ENCODE measurements around the gene TNNT3.

TNNT3 gene

GRCh38 chr11:1899090-1899489, 20.4 kb upstream of the TNNT3 start:
- DNase-seq, result no peak

DNA sequence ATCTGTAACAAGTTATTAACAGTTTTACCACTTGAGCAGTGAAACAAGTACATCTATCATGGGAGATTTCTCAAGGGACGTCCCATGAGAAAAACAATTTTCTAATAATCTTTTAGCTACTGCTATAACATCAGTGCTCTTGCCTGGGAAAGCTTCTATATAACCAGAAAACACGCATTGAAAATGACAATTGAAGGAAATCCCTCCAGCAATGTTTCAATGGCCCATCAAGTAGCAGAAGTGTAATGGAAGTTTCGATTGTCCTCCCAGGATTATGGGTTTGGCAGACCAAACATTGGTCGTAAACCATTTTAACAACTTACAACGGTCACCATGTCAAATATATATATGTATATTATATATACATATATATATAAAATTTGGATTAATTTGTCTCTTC, 19.8 kb upstream of the TNNT3 start:
- DNase-seq, result no peak

DNA sequence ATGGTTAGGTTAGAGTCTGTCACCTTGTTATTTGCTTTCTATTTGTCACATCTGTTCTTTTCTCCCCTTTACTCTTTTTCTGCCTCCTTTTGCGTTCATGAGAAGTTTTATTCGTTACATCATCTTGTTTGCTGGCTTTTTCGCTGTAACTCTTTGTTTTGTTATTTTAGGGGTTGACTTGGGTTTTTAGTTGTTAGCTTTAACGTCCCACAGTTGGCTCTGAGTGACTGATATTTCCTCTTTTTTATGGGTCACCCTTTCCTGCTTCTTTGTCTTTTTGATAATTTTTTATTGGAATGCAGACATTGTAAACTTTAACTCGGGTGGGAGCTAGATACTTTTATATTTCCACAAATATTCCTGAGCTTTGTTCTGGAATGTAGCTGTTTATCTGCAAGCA, 13.3 kb upstream of the TNNT3 start:
- no peak for DNase-seq

DNA sequence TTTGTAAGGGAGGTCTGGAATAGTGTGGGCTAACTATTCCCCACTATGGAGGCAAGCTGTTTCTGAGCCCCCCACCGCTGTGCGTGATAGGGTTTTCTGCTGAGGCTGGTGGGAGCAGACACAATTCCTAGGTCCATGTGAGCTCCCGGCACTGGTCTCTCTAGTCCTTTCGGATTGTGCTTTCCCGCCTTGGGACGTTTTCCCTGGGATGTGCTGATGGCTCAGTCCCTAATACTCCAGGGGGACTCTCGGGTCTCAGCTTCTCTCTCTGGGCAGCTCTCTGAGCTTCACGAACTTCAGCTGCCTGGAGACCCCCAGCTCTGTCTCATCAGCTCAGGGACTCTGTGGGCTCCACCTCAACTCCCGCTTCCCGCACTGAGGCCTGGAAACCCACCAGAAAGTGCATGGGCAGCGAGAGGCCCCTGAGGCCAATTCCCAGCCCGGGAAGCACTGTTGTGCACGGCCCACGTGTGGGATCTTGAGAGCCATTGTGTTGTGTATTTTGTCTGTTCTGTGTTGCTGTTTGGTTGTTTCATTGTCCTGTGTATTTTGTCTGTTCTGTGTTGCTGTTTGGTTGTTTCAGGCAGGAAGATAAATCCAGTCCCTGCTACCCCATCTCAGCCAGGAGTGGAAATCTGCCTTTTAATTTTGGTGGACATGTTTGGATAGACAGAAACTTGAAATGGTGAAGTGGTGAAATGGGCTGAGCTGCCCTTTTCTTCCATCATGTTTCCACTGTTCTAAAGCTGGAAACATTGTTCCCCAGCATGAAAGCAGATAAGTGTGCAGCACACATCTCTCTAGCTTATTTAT, 12.7 kb upstream of the TNNT3 start:
- DNase-seq, result no peak

DNA sequence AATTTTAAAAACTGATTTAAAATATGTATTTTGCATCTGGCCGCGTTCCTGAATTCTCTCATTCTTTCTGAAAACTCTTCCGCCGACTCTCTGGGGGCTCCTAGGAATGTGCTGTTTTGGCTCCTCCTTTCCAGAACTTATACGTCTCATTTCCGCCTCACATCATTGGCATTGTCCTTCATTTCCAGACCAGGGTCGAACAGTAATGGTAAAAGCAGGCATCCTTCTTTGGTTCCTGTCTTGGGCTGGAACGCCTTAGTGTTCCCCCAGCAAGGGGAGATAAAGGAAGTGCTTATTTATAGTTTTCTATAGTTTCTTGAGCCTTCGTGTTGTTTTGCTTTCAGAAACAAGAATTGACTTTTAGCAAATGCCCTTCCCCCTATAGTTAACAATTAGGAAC, 10.9 kb upstream of the TNNT3 start:
- DNase-seq, result peak; percentile 80

- no peak for DNase-seq
These were observed 10.0 kb upstream of the TNNT3 start for GRCh38 chr11:1909524-1909923.

- DNase-seq, result no peak
These were observed 7.1 kb upstream of the TNNT3 start for GRCh38 chr11:1912289-1912878.

GRCh38 chr11:1913271-1914060, 6.0 kb upstream of the TNNT3 start:
- DNase-seq, result no peak

- DNase-seq, result no peak
These were observed 3.7 kb upstream of the TNNT3 start for GRCh38 chr11:1915795-1916131.

GRCh38 chr11:1916132-1916985, 3.1 kb upstream of the TNNT3 start:
- DNase-seq, result no peak

- no peak for DNase-seq
These were observed 2.4 kb upstream of the TNNT3 start for GRCh38 chr11:1916986-1917522.

GRCh38 chr11:1917523-1918435, 1.7 kb upstream of the TNNT3 start:
- DNase-seq, result no peak

DNA sequence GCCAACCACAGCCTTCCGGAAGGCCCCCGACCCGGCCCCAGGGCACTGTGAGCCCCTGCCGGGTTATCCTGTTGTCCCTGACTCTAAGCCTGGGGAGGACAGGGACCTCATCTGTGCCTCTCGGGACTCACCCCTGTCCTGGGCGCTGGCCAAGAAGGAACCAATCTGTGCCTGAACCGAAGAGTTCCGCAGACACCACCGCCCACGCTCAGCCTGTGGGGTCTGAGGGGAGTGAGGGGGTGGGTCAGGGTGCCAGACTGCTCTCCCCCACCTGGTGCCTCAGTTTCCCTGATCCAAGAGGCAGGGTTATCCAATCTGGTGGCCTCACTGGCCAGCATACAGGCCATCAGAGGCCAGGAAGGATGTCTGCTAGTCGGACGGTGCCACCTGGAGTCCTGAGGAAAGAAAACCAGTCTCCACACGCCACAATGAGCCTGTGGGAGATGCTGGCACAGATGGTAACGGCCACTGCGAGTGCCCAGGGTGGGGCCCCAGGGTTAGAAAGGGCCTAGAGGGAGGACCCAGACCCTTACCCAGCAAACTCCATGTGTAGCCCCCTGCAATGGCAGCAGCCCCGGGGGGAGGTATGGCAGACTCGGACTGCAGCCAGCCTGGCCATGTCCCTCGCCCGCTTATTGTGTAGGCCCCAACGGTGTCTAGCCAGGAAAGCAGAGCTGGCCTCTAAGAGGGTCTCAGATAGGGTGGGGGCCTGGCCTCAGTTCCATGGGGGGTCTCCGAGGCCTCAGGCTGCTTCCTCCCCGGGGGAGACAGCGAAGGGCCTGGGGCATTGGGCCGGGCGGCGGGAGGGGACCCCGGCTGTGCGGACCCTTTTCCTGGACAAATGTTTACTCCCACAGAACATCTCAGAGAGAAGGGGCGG, 827 bp upstream of the TNNT3 start:
- no peak for DNase-seq

DNA sequence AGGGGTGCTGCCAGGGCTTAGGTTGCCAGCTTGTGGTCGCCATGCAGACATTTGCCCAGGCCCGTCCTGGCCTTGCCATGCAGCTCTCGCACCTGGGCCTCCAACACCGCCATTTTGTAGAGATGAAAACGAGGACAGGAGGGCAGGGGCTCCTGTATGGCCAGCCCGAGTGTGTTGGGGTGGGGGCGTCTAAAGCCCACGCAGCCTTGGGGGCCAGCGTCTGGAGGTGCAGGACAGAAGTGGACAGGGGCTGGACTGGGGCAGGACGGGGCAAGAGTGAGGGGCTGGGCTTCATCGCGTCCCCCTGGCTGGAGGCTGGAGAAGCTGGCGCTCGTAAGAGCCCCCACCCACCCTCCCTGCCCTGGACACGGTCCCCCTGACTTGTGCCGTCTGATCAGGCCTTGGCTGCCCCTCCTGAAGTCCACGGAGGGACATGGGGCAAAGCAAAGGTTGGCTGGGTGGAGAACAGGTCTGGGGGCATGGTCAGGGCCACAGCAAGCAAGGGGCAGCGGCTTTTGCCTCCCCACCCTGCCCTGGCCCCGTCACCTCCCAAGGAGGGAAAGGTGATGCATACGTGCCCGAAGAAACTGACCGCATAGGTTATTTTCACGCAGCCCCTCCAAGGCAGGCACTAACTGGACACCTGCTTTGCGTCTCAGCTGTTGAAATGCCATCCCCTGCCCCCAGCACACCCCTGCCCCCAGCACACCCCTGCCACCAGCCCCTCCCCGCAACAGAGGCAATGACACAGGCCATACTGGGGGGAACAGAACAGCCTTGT, 815 bp downstream of the TNNT3 start:
- DNase-seq, result no peak

GRCh38 chr11:1920909-1921573, 1.5 kb downstream of the TNNT3 start:
- no peak for DNase-seq

DNA sequence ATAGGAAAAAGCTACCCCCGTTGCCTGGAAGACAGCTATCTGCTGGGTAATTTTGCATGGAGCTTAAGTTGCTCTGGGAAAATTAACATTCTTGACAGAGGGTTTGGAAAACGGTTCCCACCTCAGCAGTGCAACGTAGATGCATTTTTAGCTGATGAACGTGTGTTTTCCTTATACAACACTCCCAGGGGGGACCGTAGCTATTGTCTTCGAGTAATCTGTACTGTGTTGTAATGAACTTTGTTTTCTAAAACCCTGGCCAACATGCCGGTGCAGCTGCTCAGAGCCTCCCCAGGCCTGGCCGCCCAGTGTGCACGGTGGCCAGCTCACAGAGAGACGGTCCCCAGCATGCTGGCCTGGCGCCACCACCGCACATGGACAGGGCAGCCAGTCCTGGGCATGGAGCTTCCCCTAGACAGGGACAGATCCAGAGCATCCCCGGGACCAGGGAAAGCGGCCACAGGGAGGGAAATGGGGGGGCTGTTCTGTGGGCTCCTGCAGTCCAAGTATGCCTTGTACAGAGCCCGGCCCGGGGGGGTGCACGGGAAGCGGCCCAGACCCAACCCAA, 2.2 kb downstream of the TNNT3 start:
- peak; percentile 67 for DNase-seq

GRCh38 chr11:1922481-1923081, 3.1 kb downstream of the TNNT3 start:
- no peak for DNase-seq
